ENCODE data around the gene TIPIN.

DNA sequence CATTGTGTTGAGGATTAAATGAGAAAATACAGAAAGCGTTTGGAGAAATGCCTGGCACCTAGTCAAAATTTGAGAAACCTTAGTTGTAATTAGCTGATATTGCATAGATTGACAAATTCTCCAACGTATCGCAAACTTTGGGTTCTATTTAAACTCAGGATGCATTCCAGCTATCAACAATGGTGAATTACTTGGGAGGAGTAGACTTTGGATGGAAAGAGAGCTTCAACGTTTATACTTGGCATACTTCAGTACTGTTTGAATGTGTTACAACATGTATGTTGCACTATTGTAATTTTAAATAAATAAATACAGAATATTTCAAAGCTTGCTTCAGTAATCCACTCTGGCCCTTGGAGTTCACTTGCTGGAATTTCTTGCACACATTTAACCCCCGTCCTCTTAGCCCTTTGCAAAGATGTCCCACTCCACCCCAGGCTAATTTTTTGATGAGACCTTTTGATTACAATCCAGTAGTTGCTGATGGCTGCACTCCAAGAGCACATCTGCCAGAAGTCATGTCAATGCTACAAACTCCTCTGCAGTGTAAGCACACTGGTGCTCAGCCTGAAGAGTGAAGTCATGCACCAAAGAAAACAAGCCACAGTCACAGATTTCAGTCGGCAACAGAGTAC lies 67.8 kb downstream of the TIPIN start:
- TF ChIP-seq, protein P1, sequence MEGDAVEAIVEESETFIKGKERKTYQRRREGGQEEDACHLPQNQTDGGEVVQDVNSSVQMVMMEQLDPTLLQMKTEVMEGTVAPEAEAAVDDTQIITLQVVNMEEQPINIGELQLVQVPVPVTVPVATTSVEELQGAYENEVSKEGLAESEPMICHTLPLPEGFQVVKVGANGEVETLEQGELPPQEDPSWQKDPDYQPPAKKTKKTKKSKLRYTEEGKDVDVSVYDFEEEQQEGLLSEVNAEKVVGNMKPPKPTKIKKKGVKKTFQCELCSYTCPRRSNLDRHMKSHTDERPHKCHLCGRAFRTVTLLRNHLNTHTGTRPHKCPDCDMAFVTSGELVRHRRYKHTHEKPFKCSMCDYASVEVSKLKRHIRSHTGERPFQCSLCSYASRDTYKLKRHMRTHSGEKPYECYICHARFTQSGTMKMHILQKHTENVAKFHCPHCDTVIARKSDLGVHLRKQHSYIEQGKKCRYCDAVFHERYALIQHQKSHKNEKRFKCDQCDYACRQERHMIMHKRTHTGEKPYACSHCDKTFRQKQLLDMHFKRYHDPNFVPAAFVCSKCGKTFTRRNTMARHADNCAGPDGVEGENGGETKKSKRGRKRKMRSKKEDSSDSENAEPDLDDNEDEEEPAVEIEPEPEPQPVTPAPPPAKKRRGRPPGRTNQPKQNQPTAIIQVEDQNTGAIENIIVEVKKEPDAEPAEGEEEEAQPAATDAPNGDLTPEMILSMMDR (conservative IDR thresholded peaks at IDR 0.05; ENCODE audit: low read depth, low read length): no peak
- TF ChIP-seq EZH2 (IDR thresholded peaks at IDR 0.05; ENCODE audit: low read length, unreplicated experiment) (no peak), EZH2phosphoT487 (IDR thresholded peaks at IDR 0.05; ENCODE audit: borderline replicate concordance, low read length) (no peak)

Measured in PC-3 (cell line).